Liver (tissue), 9 donors: ENCODE data around the gene RICTOR. TPM values are rescaled to one million over a fixed set of nuclear protein-coding genes. Genes with fewer than 3 reads are reported as not detected.

Experiments used
- DNase-seq: peaks from one replicate; pipeline ENCODE4 v3.0.0-alpha.2; 2017; ENCODE audit warnings: low spot score
- H3K27ac ChIP-seq, 2 donors: one replicate each; pipeline ENCODE4 v1.7.0; 2013; ENCODE audit warnings: inconsistent platforms in 2 of 2, low read length in 2 of 2, control low read depth in 1 of 2, low read depth in 1 of 2, mild to moderate bottlenecking in 1 of 2
- H3K27me3 ChIP-seq, 4 donors: one replicate each; pipeline versions ENCODE4 v1.6.1 to v1.7.0; 2013; ENCODE audit warnings: low read length in 3 of 4, inconsistent platforms in 1 of 4, mild to moderate bottlenecking in 1 of 4, moderate library complexity in 1 of 4; ENCODE audit not compliant: control insufficient read depth in 4 of 4, insufficient read depth in 4 of 4
- H3K36me3 ChIP-seq, 4 donors: one replicate each; pipeline versions ENCODE4 v1.6.1 to v1.7.0; 2013; ENCODE audit warnings: low read length in 3 of 4, mild to moderate bottlenecking in 3 of 4, low read depth in 1 of 4, moderate library complexity in 1 of 4; ENCODE audit not compliant: control insufficient read depth in 4 of 4, insufficient read depth in 3 of 4
- H3K4me1 ChIP-seq, 4 donors: one replicate each; pipeline versions ENCODE4 v1.6.1 to v1.7.0; 2013; ENCODE audit warnings: low read length in 3 of 4, mild to moderate bottlenecking in 3 of 4, moderate library complexity in 1 of 4; ENCODE audit not compliant: control insufficient read depth in 4 of 4, insufficient read depth in 4 of 4
- H3K4me3 ChIP-seq, 3 donors: one replicate each; pipeline versions ENCODE4 v1.6.1 to v1.7.0; 2013; ENCODE audit warnings: low read length in 3 of 3, control low read depth in 1 of 3, low read depth in 1 of 3, mild to moderate bottlenecking in 1 of 3
- H3K9ac ChIP-seq, 2 donors: one replicate each; pipeline ENCODE4 v1.7.0; 2013; ENCODE audit warnings: low read length in 2 of 2, mild to moderate bottlenecking in 2 of 2, moderate library complexity in 2 of 2, control low read depth in 1 of 2, low read depth in 1 of 2
- H3K9me3 ChIP-seq, 4 donors: one replicate each; pipeline versions ENCODE4 v1.6.1 to v1.7.0; 2013; ENCODE audit warnings: low read length in 3 of 4; ENCODE audit not compliant: control insufficient read depth in 4 of 4
- EGR1 ChIP-seq, 2 donors: IDR thresholded peaks; 2 replicates each; pipeline ENCODE4 v1.6.1; 2016 to 2018; ENCODE audit warnings: antibody characterized with exemption in 2 of 2, low read depth in 2 of 2
- FOXA1 ChIP-seq: IDR thresholded peaks from 2 replicates; pipeline ENCODE4 v1.6.1; 2016; ENCODE audit warnings: antibody characterized with exemption
- GABPA ChIP-seq, 2 donors: IDR thresholded peaks in 1 of 2; conservative IDR thresholded peaks in 1 of 2; 2 replicates each; pipeline ENCODE4 v1.6.1; 2016; ENCODE audit warnings: antibody characterized with exemption in 2 of 2, mild to moderate bottlenecking in 1 of 2, moderate library complexity in 1 of 2
- HNF4A ChIP-seq, 2 donors: conservative IDR thresholded peaks; 2 replicates each; pipeline ENCODE4 v1.6.1; 2016; ENCODE audit warnings: antibody characterized with exemption in 2 of 2, mild to moderate bottlenecking in 2 of 2
- HNF4G ChIP-seq: IDR thresholded peaks from 2 replicates; pipeline ENCODE4 v1.6.1; 2016; ENCODE audit warnings: antibody characterized with exemption
- JUND ChIP-seq, 2 donors: IDR thresholded peaks; 2 replicates each; pipeline ENCODE4 v1.6.1; 2016; ENCODE audit warnings: antibody characterized with exemption in 2 of 2
- RAD21 ChIP-seq, 2 donors: IDR thresholded peaks; 2 replicates each; pipeline ENCODE4 v1.6.1; 2016; ENCODE audit warnings: antibody characterized with exemption in 2 of 2, mild to moderate bottlenecking in 2 of 2
- TAF1 ChIP-seq: conservative IDR thresholded peaks from 2 replicates; pipeline ENCODE4 v1.6.1; 2016; ENCODE audit warnings: antibody characterized with exemption, mild to moderate bottlenecking
- YY1 ChIP-seq: IDR thresholded peaks from 2 replicates; pipeline ENCODE4 v1.6.1; 2016; ENCODE audit warnings: antibody characterized with exemption, mild to moderate bottlenecking
- WGBS: extraction: QIAGEN DNeasy Blood & Tissue Kit; methylation state at CpG from one replicate; pipeline ENCODE4 v1.1.7; 2013; 5-methylcytosine and 5-hydroxymethylcytosine counted together
- polyA plus RNA-seq, 2 donors: library from polyadenylated mRNA; stranded (reverse) in 1 of 2; unstranded in 1 of 2; fragments of 200-250 nt in 1 of 2; fragments of >200 nt in 1 of 2; fragmentation: Nextera tagmentation in 1 of 2; extraction: Ambion mirVana in 1 of 2; gene quantifications; one replicate each; pipeline versions ENCODE4 v1.2.1 to v1.2.3, GENCODE V29; 2013 to 2015
- total RNA-seq, 2 donors: library from RNA; depleted of rRNA; stranded (reverse); fragments of >200 nt; gene quantifications; one replicate each; pipeline ENCODE4 v1.2.3, GENCODE V29; 2014
- TF ChIP-seq, protein P1 (sequence below): IDR thresholded peaks from 2 replicates; pipeline ENCODE4 v1.6.1; 2016; ENCODE audit warnings: antibody characterized with exemption
- TF ChIP-seq, protein P2 (sequence below): IDR thresholded peaks from 2 replicates; pipeline ENCODE4 v1.6.1; 2016; ENCODE audit warnings: antibody characterized with exemption, mild to moderate bottlenecking
- TF ChIP-seq, protein P3 (sequence below): fragments of 150-350 bp; IDR thresholded peaks from 2 replicates; pipeline ENCODE4 v1.5.1; 2017; ENCODE audit warnings: improper control_type of control experiment, low read depth, low read length; ENCODE audit not compliant: missing input control
- TF ChIP-seq, protein P4 (sequence below): IDR thresholded peaks from 2 replicates; pipeline ENCODE4 v1.6.1; 2016; ENCODE audit warnings: antibody characterized with exemption
- TF ChIP-seq, protein P5 (sequence below): IDR thresholded peaks from 2 replicates; pipeline ENCODE4 v1.6.1; 2016; ENCODE audit warnings: antibody characterized with exemption
- donor health status: healthy.
- donor health status: healthy.
- donor health status: healthy.
- donor health status: healthy.
- donor health status: healthy.

RICTOR gene
- total and polyA plus RNA-seq, 4 donors, result 2.1 to 24.0 (median 15.0) TPM

DNA sequence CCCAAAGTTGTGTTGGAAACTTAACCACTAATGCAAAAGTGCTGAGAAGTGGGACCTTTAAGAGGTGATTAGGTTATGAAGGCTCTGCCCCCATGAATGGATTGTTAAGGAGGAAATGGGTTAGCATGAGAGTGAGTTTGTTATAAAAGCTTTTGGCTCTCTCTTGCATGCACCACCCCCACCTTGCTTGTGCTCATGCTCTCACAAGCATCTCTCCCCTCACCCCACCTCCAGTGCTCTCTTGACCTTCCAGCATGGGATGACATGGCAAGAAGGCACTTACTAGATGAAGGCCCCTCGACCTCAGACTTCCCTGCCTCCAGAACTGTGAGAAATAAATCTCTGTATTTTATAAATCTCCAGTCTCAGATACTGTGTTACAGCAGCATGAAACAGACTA, 52.8 kb downstream of the RICTOR start:
- Histone ChIP-seq H3K9me3 (no peaks in the 10 kb centered on the region), H3K27me3 (no peaks in the 10 kb centered on the region), H3K27ac (no peak overlapping the region), H3K4me1 (no peaks in the 10 kb centered on the region), H3K9ac (no peak overlapping the region), H3K4me3 (no peak overlapping the region), H3K36me3 (peaks cover 0 to 8% (median 4%) of the 10 kb centered on the region in 4 donors)
- 74% methylated on average over 1 of the region's 1 CpG for WGBS
- DNase-seq, result no peak
- TF ChIP-seq, protein P1, sequence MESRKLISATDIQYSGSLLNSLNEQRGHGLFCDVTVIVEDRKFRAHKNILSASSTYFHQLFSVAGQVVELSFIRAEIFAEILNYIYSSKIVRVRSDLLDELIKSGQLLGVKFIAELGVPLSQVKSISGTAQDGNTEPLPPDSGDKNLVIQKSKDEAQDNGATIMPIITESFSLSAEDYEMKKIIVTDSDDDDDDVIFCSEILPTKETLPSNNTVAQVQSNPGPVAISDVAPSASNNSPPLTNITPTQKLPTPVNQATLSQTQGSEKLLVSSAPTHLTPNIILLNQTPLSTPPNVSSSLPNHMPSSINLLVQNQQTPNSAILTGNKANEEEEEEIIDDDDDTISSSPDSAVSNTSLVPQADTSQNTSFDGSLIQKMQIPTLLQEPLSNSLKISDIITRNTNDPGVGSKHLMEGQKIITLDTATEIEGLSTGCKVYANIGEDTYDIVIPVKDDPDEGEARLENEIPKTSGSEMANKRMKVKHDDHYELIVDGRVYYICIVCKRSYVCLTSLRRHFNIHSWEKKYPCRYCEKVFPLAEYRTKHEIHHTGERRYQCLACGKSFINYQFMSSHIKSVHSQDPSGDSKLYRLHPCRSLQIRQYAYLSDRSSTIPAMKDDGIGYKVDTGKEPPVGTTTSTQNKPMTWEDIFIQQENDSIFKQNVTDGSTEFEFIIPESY, result no peak
- no peak for TF ChIP-seq EGR1 (IDR thresholded peaks at IDR 0.05; ENCODE audit: low read depth in 2 of 2)

DNA sequence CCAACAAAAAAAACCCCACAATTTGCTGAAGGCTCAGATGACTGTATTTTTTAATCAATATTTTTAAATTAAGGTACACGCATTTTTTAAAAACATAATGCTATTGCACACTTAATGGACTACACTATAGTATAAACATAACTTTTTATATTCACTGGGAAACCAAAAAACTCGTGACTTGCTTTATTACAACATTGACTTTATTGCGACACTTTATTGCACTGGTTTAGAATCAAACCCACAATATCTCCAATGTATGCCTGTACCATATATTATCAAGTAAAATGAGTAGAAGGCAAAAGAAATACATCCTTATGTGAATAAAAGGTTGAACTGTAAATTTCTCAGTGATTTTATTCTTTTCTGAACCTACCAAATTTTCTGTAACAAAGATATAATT, 53.7 kb downstream of the RICTOR start:
- Histone ChIP-seq H3K4me3 (no peak overlapping the region), H3K36me3 (peaks cover 0 to 8% (median 3%) of the 10 kb centered on the region in 4 donors), H3K9me3 (no peaks in the 10 kb centered on the region), H3K4me1 (peaks cover 0 to 7% (median 5%) of the 10 kb centered on the region in 4 donors), H3K9ac (no peak overlapping the region), H3K27ac (no peak overlapping the region), H3K27me3 (no peaks in the 10 kb centered on the region)
- TF ChIP-seq HNF4G (no peak), EGR1 (IDR thresholded peaks at IDR 0.05; ENCODE audit: low read depth in 2 of 2) (no peak), TAF1 (no peak), RAD21 (IDR thresholded peaks at IDR 0.05) (no peak), GABPA (IDR thresholded peaks at IDR 0.05 in 1 of 2, conservative IDR thresholded peaks at IDR 0.05 in 1 of 2) (no peak)
- TF ChIP-seq, protein P2, sequence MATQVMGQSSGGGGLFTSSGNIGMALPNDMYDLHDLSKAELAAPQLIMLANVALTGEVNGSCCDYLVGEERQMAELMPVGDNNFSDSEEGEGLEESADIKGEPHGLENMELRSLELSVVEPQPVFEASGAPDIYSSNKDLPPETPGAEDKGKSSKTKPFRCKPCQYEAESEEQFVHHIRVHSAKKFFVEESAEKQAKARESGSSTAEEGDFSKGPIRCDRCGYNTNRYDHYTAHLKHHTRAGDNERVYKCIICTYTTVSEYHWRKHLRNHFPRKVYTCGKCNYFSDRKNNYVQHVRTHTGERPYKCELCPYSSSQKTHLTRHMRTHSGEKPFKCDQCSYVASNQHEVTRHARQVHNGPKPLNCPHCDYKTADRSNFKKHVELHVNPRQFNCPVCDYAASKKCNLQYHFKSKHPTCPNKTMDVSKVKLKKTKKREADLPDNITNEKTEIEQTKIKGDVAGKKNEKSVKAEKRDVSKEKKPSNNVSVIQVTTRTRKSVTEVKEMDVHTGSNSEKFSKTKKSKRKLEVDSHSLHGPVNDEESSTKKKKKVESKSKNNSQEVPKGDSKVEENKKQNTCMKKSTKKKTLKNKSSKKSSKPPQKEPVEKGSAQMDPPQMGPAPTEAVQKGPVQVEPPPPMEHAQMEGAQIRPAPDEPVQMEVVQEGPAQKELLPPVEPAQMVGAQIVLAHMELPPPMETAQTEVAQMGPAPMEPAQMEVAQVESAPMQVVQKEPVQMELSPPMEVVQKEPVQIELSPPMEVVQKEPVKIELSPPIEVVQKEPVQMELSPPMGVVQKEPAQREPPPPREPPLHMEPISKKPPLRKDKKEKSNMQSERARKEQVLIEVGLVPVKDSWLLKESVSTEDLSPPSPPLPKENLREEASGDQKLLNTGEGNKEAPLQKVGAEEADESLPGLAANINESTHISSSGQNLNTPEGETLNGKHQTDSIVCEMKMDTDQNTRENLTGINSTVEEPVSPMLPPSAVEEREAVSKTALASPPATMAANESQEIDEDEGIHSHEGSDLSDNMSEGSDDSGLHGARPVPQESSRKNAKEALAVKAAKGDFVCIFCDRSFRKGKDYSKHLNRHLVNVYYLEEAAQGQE, result no peak
- TF ChIP-seq, protein P1, result no peak
- WGBS, result 78% methylated on average over 3 of the region's 3 CpGs
- DNase-seq, result no peak

DNA sequence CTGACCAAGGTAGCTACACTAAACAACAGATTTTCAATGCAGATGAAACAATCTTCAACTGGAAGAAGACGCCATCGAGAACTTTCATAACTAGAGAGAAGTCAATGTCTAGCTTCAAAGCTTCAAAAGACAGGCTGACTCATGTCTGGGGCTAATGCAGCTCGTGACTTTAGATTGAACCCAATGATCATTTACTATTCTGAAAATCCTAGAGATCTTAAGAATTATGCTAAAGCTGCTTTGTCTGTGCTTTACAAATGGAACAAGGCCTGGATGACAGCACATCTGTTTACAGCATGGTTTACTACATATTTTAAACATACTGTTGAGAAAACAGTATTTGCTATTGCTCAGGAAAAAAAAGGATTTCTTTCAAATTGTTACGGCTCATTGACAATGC, 54.9 kb downstream of the RICTOR start:
- peaks cover 0 to 8% (median 3%) of the 10 kb centered on the region in 4 donors for H3K36me3 ChIP-seq
- no peaks in the 10 kb centered on the region for H3K27me3 ChIP-seq
- no peaks in the 10 kb centered on the region for H3K9me3 ChIP-seq
- no peak overlapping the region for H3K9ac ChIP-seq
- H3K27ac ChIP-seq, result no peak overlapping the region
- H3K4me3 ChIP-seq, result no peak overlapping the region
- TF ChIP-seq, protein P3, sequence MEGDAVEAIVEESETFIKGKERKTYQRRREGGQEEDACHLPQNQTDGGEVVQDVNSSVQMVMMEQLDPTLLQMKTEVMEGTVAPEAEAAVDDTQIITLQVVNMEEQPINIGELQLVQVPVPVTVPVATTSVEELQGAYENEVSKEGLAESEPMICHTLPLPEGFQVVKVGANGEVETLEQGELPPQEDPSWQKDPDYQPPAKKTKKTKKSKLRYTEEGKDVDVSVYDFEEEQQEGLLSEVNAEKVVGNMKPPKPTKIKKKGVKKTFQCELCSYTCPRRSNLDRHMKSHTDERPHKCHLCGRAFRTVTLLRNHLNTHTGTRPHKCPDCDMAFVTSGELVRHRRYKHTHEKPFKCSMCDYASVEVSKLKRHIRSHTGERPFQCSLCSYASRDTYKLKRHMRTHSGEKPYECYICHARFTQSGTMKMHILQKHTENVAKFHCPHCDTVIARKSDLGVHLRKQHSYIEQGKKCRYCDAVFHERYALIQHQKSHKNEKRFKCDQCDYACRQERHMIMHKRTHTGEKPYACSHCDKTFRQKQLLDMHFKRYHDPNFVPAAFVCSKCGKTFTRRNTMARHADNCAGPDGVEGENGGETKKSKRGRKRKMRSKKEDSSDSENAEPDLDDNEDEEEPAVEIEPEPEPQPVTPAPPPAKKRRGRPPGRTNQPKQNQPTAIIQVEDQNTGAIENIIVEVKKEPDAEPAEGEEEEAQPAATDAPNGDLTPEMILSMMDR, result no peak
- TF ChIP-seq FOXA1 (no peak), JUND (IDR thresholded peaks at IDR 0.05) (no peak), HNF4A (conservative IDR thresholded peaks at IDR 0.05) (no peak), YY1 (no peak), GABPA (IDR thresholded peaks at IDR 0.05 in 1 of 2, conservative IDR thresholded peaks at IDR 0.05 in 1 of 2) (no peak)
- TF ChIP-seq, protein P4, sequence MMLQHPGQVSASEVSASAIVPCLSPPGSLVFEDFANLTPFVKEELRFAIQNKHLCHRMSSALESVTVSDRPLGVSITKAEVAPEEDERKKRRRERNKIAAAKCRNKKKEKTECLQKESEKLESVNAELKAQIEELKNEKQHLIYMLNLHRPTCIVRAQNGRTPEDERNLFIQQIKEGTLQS, result no peak
- TF ChIP-seq, protein P5, sequence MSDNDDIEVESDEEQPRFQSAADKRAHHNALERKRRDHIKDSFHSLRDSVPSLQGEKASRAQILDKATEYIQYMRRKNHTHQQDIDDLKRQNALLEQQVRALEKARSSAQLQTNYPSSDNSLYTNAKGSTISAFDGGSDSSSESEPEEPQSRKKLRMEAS, result no peak
- peaks cover 2 to 11% (median 8%) of the 10 kb centered on the region in 4 donors for H3K4me1 ChIP-seq
- WGBS, result 96% methylated on average over 4 of the region's 4 CpGs
- no peak for DNase-seq
